Measurements from ENCODE around the gene SPSB2. TPM values are rescaled to one million over a fixed set of nuclear protein-coding genes. Genes with fewer than 3 reads are reported as not detected.

The SPSB2 gene
- total RNA-seq, 2 donors from 2014 or later, result 9.2 to 19.1 TPM

DNA sequence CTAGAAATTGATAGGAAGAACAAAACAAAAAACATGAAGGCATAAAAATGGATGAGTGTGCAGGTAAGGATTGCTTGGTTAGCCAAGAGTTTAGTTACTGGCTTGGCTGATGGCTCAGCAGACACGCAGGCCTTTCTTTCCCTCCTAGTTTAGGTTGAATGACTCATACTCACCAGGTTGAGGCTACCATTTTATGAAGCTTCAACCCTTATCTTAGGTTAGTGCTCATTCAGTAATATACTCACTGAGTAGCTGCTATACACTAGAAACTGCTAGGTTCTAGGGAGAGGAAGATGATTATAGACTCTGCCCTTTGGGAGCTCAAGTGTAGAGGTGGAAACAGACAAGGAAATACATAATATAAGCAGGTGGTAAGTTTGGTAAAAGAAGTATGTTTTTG, 38.8 kb downstream of the SPSB2 start:
- Histone ChIP-seq H3K27ac (no peak overlapping the region), H3K36me3 (peaks cover 43% of the 10 kb centered on the region), H3K9me3 (no peaks in the 10 kb centered on the region), H3K4me1 (ENCODE audit: control insufficient read depth in 1 of 2, low read depth in 2 of 2) (peaks cover 0 to 18% of the 10 kb centered on the region in 2 donors), H3K4me3 (no peak overlapping the region), H3K27me3 (replicated peaks; ENCODE audit: insufficient read depth) (no peaks in the 10 kb centered on the region)
- DNase-seq (ENCODE audit: low spot score) (no peak), ATAC-seq (ENCODE audit: insufficient number of reproducible peaks, low FRiP score, low read depth) (no peak)
- TF ChIP-seq, protein P1, sequence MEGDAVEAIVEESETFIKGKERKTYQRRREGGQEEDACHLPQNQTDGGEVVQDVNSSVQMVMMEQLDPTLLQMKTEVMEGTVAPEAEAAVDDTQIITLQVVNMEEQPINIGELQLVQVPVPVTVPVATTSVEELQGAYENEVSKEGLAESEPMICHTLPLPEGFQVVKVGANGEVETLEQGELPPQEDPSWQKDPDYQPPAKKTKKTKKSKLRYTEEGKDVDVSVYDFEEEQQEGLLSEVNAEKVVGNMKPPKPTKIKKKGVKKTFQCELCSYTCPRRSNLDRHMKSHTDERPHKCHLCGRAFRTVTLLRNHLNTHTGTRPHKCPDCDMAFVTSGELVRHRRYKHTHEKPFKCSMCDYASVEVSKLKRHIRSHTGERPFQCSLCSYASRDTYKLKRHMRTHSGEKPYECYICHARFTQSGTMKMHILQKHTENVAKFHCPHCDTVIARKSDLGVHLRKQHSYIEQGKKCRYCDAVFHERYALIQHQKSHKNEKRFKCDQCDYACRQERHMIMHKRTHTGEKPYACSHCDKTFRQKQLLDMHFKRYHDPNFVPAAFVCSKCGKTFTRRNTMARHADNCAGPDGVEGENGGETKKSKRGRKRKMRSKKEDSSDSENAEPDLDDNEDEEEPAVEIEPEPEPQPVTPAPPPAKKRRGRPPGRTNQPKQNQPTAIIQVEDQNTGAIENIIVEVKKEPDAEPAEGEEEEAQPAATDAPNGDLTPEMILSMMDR (IDR thresholded peaks at IDR 0.05), result no peak

DNA sequence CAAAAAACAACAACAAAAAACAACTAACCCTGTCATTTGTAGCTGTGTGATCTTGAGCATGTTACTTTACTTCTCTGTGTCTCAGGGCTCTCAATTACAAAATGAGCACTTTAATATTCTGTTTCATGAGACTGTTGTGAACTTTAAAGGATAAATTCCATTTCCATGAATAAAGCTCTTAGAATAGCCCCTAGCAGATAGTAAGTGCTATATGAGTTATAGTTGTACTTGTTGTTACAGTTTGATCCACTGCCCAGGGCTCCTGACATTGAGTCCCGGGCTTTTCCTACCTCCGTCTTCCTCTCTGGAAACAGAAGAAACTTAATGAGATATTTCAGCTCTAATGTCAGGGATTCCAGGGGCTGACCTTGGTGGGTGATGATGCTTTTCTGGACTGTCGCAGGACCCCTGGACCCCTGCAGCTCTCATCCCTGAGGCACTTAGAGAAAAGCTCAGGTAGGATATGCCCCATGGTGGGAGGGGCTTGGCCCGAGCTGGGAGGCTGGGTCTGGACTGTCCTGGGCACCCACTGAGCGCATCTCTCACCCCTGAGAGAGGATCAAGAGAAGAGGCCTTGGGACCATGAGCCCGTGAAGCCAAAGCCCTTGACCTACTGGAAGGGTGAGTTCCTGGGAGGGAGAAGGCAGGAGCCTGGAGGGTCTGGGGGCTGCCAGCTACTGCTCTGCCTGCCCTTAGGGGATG, 39.8 kb downstream of the SPSB2 start:
- TF ChIP-seq, protein P1 (IDR thresholded peaks at IDR 0.05), result no peak
- ATAC-seq (ENCODE audit: insufficient number of reproducible peaks, low FRiP score, low read depth) (no peak), DNase-seq (ENCODE audit: low spot score) (no peak)

DNA sequence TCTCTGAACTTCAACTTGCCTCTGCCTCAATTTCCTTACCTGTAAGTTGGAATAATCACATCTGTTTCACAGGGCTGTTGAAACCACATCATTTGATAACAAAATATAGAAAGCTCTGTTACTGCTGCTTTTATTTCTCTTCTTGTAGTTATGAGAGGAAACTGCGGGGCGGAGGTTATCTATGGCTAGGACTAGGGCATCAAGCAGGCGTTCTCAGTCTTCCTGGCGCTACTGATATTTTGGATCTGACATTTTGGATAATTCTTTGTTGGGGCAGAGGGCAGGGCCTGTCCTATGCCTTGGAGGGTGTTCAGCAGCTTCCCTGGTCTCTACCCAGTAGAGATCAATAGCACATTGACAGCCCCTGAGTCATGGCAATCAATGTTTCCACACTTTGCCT, 41.0 kb downstream of the SPSB2 start:
- ATAC-seq (ENCODE audit: insufficient number of reproducible peaks, low FRiP score, low read depth), result no peak
- no peak overlapping the region for H3K27ac ChIP-seq
- H3K4me1 ChIP-seq (ENCODE audit: control insufficient read depth in 1 of 2, low read depth in 2 of 2), result peaks cover 5 to 23% of the 10 kb centered on the region in 2 donors
- no peak overlapping the region for H3K4me3 ChIP-seq
- no peaks in the 10 kb centered on the region for H3K9me3 ChIP-seq
- DNase-seq (ENCODE audit: low spot score), result no peak
- TF ChIP-seq, protein P1 (IDR thresholded peaks at IDR 0.05), result no peak
- no peaks in the 10 kb centered on the region for H3K27me3 ChIP-seq (replicated peaks; ENCODE audit: insufficient read depth)
- peaks cover 22% of the 10 kb centered on the region for H3K36me3 ChIP-seq

More for the DNA sequence above, 39.8 kb downstream of the SPSB2 start:
- H3K9me3 ChIP-seq, result no peaks in the 10 kb centered on the region
- peaks cover 33% of the 10 kb centered on the region for H3K36me3 ChIP-seq
- no peaks in the 10 kb centered on the region for H3K27me3 ChIP-seq (replicated peaks; ENCODE audit: insufficient read depth)
- H3K27ac ChIP-seq, result no peak overlapping the region
- H3K4me3 ChIP-seq, result no peak overlapping the region
- H3K4me1 ChIP-seq (ENCODE audit: control insufficient read depth in 1 of 2, low read depth in 2 of 2), result peaks cover 0 to 18% of the 10 kb centered on the region in 2 donors

DNA sequence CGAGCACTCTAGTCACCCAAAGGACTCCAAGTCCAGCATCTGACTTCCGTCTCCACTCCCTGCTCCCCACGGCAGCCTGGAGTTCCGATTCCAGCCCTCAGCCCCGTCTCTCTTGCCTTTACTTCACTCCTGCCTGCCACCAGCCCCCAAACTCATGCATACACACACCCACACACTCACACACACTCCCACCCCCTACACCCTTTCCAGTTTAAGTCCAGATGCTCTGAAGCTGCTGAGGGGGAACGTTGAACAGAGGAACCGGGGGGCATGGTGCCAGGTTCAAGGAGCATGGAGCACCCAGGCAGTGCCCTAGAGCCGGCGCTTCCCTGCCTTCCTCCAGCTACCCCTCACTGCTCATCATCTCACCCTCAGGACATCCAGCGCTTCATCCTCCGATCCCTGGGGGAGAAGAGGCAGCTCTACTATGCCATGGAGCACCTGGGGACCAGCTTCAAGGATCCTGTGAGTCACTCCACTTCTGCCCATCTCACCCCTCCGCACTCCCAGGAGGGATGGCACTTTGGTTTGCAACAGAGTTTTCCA, 41.6 kb downstream of the SPSB2 start:
- ATAC-seq (ENCODE audit: insufficient number of reproducible peaks, low FRiP score, low read depth), result no peak
- no peaks in the 10 kb centered on the region for H3K9me3 ChIP-seq

DNA sequence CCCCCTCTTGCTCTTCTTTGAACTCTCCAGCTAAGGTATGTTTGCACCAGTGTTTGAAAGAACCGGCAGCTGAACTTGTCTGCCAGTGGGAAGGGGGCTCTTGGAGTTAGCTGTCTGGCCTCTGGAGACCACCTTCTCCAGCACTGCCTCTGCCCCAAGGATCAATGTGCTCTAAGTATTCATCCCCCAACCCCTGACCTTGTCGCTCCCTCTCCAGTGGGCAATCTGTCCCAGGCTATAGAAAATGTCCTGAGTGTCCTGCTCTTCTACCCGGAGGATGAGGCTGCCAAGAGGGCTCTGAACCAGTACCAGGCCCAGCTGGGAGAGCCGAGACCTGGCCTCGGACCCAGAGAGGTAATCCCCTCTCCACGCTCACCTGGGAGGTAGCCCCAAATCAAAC, 42.1 kb downstream of the SPSB2 start:
- TF ChIP-seq, protein P1 (IDR thresholded peaks at IDR 0.05), result no peak
- peaks cover 15% of the 10 kb centered on the region for H3K36me3 ChIP-seq
- H3K27ac ChIP-seq, result no peak overlapping the region

More for the DNA sequence above, 41.6 kb downstream of the SPSB2 start:
- no peak for DNase-seq (ENCODE audit: low spot score)
- Histone ChIP-seq H3K4me3 (no peak overlapping the region), H3K4me1 (ENCODE audit: control insufficient read depth in 1 of 2, low read depth in 2 of 2) (peaks cover 7 to 29% of the 10 kb centered on the region in 2 donors), H3K27ac (no peak overlapping the region), H3K27me3 (replicated peaks; ENCODE audit: insufficient read depth) (no peaks in the 10 kb centered on the region), H3K36me3 (peaks cover 16% of the 10 kb centered on the region)
- TF ChIP-seq, protein P1 (IDR thresholded peaks at IDR 0.05), result no peak

More for the DNA sequence above, 42.1 kb downstream of the SPSB2 start:
- no peaks in the 10 kb centered on the region for H3K9me3 ChIP-seq
- H3K27me3 ChIP-seq (replicated peaks; ENCODE audit: insufficient read depth), result no peaks in the 10 kb centered on the region
- no peak overlapping the region for H3K4me3 ChIP-seq
- no peak for DNase-seq (ENCODE audit: low spot score)
- peaks cover 7 to 29% of the 10 kb centered on the region in 2 donors for H3K4me1 ChIP-seq (ENCODE audit: control insufficient read depth in 1 of 2, low read depth in 2 of 2)
- no peak for ATAC-seq (ENCODE audit: insufficient number of reproducible peaks, low FRiP score, low read depth)
